ENCODE results near the gene WDR45B.

- TF ChIP-seq EZH2 (IDR thresholded peaks at IDR 0.05) (no peak), POLR2AphosphoS5 (IDR thresholded peaks at IDR 0.05; ENCODE audit: borderline replicate concordance, low read depth, low read length) (no peak), FOXP2 (optimal IDR thresholded peaks at IDR 0.05; ENCODE audit: control extremely low read depth, extremely low read length, insufficient read depth) (no peak)
These were observed 4.1 kb downstream of the WDR45B start for GRCh38 chr17:82644148-82644547.
